ENCODE results near the gene GLYR1. TPM values are rescaled to one million over a fixed set of nuclear protein-coding genes. Genes with fewer than 3 reads are reported as not detected.

The GLYR1 gene
- total and polyA plus RNA-seq, 3 experiments from 2014 or later, result 40.2 to 110 (median 104) TPM

GRCh38 chr16:4803898-4804762, 43.0 kb downstream of the GLYR1 start:
- no peak for DNase-seq
- Mint-ChIP-seq H3K27me3 (no peaks in the 10 kb centered on the region), H3K27ac (peak overlapping the region in 1 of 8 donors; percentile 61), H3K4me3 (peak overlapping the region in 6 of 7 donors; percentile 23 to 83 (median 53)), H3K36me3 (peaks cover 0 to 35% (median 6%) of the 10 kb centered on the region in 3 donors), H3K9me3 (no peaks in the 10 kb centered on the region), H3K4me1 (peaks cover 9 to 25% (median 10%) of the 10 kb centered on the region in 3 donors)
- Histone ChIP-seq H3K4me3 (ENCODE audit: low read length) (no peak overlapping the region), H3K27ac (ENCODE audit: low read depth, low read length) (peak overlapping the region; percentile 31), H3K4me1 (ENCODE audit: insufficient read depth, low read length) (peaks cover 16% of the 10 kb centered on the region), H3K27me3 (ENCODE audit: insufficient read depth, low read length, poor library complexity, severe bottlenecking) (no peaks in the 10 kb centered on the region), H3K9me3 (ENCODE audit: low read length) (no peaks in the 10 kb centered on the region), H3K36me3 (ENCODE audit: insufficient read depth, low read length) (peaks cover 9% of the 10 kb centered on the region)
- CTCF ChIA-PET, result interaction anchor here (1.0 to 1.4 kb wide), 2 partner anchors 14 to 27 kb away, joined by 3 read pairs; no protein-coding TSS in a partner anchor
- POLR2A ChIA-PET, result no interaction called here

DNA sequence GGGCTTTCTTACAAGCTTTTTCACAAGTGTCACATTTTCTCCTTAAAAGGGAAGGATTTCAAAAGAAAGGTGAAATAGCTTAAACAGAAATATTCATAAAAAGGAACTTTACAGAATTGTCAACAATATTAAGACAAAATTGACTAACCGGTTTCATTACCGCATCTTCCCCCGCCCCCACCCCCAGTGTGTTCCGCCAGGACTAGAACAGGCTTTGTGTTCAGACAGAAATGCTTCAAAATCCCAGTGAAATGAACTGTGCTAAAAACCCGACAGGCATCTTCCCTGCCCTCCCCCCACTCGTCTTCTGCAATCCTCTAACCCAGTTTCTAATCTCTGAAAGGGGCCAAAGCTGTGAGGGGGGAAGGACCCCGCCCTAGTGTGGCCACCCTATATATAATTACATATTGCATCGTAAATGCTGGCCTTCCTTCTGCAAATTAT, 43.7 kb downstream of the GLYR1 start:
- Histone ChIP-seq H3K27ac (ENCODE audit: low read depth, low read length) (no peak overlapping the region), H3K4me1 (ENCODE audit: insufficient read depth, low read length) (peaks cover 16% of the 10 kb centered on the region), H3K27me3 (ENCODE audit: insufficient read depth, low read length, poor library complexity, severe bottlenecking) (no peaks in the 10 kb centered on the region), H3K9me3 (ENCODE audit: low read length) (no peaks in the 10 kb centered on the region), H3K36me3 (ENCODE audit: insufficient read depth, low read length) (peaks cover 9% of the 10 kb centered on the region), H3K4me3 (ENCODE audit: low read length) (peak overlapping the region; percentile 56)
- Mint-ChIP-seq H3K27me3 (no peaks in the 10 kb centered on the region), H3K27ac (peak overlapping the region in 4 of 8 donors; percentile 36 to 73 (median 53)), H3K4me1 (peaks cover 9 to 25% (median 10%) of the 10 kb centered on the region in 3 donors), H3K9me3 (no peaks in the 10 kb centered on the region), H3K4me3 (peak overlapping the region; percentile 77 to 95 (median 88)), H3K36me3 (peaks cover 0 to 31% (median 6%) of the 10 kb centered on the region in 3 donors)
- ChIA-PET POLR2A (interaction anchor here (1.1 to 2.4 kb wide), 3 partner anchors 35 to 313 kb away, joined by 3 to 14 read pairs (median 7); partner anchors contain the start of genes ANKS3 and DNAAF8), CTCF (interaction anchor here (1.0 to 1.9 kb wide), 4 partner anchors 13 to 68 kb away, joined by 3 to 8 read pairs (median 4); partner anchors contain the start of genes ANKS3 and DNAAF8)
- no peak for DNase-seq

DNA sequence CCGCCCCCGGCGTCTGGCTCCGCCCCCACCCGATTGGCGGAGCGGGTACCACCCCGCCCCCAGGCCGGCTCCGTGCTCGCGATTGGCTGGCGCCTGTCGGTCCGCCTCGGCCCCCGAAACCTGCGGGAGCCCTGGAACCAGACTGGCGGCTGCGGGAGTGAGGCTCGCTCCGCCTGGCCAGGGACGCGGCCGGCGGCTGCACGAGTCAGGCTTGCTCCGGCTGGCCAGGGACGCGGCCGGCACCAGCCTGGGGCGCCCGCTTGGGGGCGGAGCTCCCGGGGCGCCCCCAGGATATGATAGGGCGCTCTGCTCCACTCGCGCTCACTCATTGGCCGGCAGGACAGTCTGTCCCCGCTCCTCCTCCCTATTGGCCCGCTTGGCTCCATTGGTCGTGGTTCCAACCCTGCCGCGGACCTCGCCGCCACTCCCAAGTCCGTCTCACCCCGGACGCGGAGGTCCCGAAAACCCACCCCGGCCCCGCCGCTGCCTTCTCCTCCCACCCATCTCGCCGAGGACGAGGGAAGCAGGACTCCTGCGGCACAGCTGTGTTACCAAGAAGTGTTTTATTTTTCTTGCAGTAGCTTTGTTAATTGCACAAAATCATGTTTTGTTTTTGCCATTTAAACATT, 44.3 kb downstream of the GLYR1 start:
- H3K27ac ChIP-seq (ENCODE audit: low read depth, low read length), result peak overlapping the region; percentile 67
- H3K36me3 Mint-ChIP-seq, result peaks cover 0 to 29% (median 7%) of the 10 kb centered on the region in 3 donors
- H3K9me3 ChIP-seq (ENCODE audit: low read length), result no peaks in the 10 kb centered on the region
- H3K27me3 Mint-ChIP-seq, result no peaks in the 10 kb centered on the region
- peak overlapping the region; percentile 36 to 86 (median 68) for H3K27ac Mint-ChIP-seq
- peak; percentile 86 to 93 (median 87) for DNase-seq
- H3K4me1 Mint-ChIP-seq, result peaks cover 9 to 25% (median 10%) of the 10 kb centered on the region in 3 donors
- peak overlapping the region; percentile 56 for H3K4me3 ChIP-seq (ENCODE audit: low read length)
- peaks cover 7% of the 10 kb centered on the region for H3K36me3 ChIP-seq (ENCODE audit: insufficient read depth, low read length)
- peaks cover 16% of the 10 kb centered on the region for H3K4me1 ChIP-seq (ENCODE audit: insufficient read depth, low read length)
- POLR2A ChIA-PET, result interaction anchor here (0.8 to 2.4 kb wide), 4 partner anchors 34 to 313 kb away, joined by 3 to 14 read pairs (median 6); partner anchors contain the start of genes ANKS3, DNAAF8, GLYR1 and UBN1
- H3K9me3 Mint-ChIP-seq, result no peaks in the 10 kb centered on the region
- CTCF ChIA-PET, result interaction anchor here (1.3 to 1.9 kb wide), 2 partner anchors 34 to 68 kb away, joined by 6 to 8 read pairs; partner anchors contain the start of genes ANKS3 and DNAAF8
- no peaks in the 10 kb centered on the region for H3K27me3 ChIP-seq (ENCODE audit: insufficient read depth, low read length, poor library complexity, severe bottlenecking)
- peak overlapping the region; percentile 82 to 95 (median 88) for H3K4me3 Mint-ChIP-seq

DNA sequence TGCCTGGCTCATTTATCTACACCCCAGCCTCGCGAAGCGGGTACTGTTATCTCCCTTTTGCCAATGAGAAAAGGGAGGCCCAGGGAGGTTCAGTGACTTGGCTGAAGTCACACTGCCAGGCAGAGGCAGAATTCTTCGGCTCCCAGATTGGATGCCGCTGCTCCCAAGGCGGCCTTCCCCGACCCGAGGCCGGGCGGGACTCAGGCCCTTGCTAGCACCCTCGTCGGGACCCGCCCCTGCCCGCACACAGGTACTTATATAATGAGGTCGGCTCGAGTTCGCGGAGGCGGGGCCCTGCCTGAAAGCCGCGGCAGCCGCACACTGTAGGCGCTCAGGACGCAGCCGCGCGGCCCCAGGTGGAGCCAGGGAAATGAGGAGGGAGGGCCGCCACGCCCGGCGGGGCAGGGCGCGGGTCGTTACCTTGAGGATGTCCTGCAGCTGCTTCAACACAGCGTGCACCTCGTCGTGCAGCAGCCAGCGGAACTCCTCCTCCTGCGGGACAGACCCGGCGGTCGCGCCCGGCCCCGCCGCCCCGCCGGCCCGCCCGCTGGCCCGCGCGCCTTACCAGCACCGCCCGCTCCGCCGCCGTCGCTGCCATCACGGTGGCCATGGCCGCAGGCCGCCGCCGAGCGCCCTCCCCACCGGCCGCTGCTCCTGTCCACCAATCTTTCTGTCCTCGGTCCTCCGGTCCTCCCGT, 45.0 kb downstream of the GLYR1 start, which contains the start of gene ROGDI:
Gene ROGDI, minus strand, starts transcription at position 672 of the 697 bp plus-strand sequence. Its CDS starts 62 bp downstream, at position 610.
- H3K4me3 ChIP-seq (ENCODE audit: low read length), result peak within 1 kb of the TSS; percentile 65
- no peaks in the 10 kb centered on the region for H3K9me3 Mint-ChIP-seq
- H3K4me1 Mint-ChIP-seq, result peaks cover 9 to 25% (median 10%) of the 10 kb centered on the region in 3 donors
- POLR2A ChIA-PET, result interaction anchor here (0.6 to 2.4 kb wide), 6 partner anchors 33 to 312 kb away, joined by 3 to 14 read pairs (median 6); partner anchors contain the start of genes ANKS3, DNAAF8, GLYR1 and UBN1
- no peaks in the 10 kb centered on the region for H3K27me3 Mint-ChIP-seq
- H3K4me1 ChIP-seq (ENCODE audit: insufficient read depth, low read length), result peaks cover 16% of the 10 kb centered on the region
- no peaks in the 10 kb centered on the region for H3K27me3 ChIP-seq (ENCODE audit: insufficient read depth, low read length, poor library complexity, severe bottlenecking)
- CTCF ChIA-PET, result interaction anchor here (1.3 to 1.9 kb wide), 2 partner anchors 34 to 67 kb away, joined by 6 to 8 read pairs; partner anchors contain the start of genes ANKS3 and DNAAF8
- H3K4me3 Mint-ChIP-seq, result peak within 1 kb of the TSS; percentile 82 to 95 (median 88)
- no peaks in the 10 kb centered on the region for H3K9me3 ChIP-seq (ENCODE audit: low read length)
- H3K36me3 Mint-ChIP-seq, result peaks cover 0 to 22% (median 3%) of the 10 kb centered on the region in 3 donors
- peak within 1 kb of the TSS; percentile 72 to 93 (median 84) for H3K27ac Mint-ChIP-seq
- H3K27ac ChIP-seq (ENCODE audit: low read depth, low read length), result peak within 1 kb of the TSS; percentile 75
- H3K36me3 ChIP-seq (ENCODE audit: insufficient read depth, low read length), result peaks cover under 1% of the 10 kb centered on the region
- peak; percentile 77 to 88 (median 84) for DNase-seq

DNA sequence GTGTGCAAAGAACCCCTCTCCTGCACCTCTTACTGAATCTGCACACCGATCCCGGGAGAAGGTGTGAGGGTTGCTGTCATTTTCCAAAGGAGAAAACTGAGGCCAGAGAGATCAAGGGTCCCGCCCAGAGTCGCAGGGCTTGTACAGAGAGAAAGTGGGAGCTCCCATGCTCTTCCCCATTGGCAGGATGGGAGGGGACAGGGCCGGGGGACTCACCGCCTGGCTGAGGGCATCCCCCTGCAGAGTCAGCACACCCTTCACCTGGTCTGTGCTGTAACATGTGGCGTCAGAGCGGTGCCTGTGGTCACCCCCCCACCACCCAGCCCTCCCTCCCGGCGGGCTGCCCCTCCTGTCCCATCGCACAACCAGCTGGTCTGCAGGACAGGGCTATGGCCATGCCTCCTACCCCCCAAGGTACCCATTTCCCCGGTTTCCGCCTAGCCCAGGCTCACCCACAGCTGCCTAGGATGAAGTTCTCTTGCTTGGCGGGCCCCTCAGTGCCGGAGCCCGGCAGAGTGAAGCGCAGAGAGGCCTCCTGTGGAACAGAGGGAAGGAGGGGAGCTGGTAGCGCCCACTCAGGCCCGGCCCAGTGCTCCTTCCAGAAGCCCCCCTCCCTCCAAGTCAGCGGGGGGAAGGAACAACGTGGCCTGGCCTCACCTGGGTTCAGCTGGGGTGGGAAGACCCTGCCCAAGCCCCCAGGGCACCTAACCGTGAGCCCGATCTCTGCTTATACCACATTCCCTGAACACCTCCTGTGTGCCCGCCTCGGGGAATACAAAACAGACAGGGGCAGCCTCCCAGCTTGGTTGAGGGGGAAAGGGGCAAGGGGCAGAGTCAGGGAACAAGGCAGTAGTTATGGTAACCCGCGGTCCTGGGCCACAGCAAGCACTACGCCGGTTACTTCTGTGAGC, 45.8 kb downstream of the GLYR1 start:
- Mint-ChIP-seq H3K36me3 (peaks cover 0 to 18% (median 3%) of the 10 kb centered on the region in 3 donors), H3K4me3 (peak overlapping the region; percentile 82 to 95 (median 84)), H3K4me1 (peaks cover 9 to 25% (median 10%) of the 10 kb centered on the region in 3 donors), H3K9me3 (no peaks in the 10 kb centered on the region), H3K27me3 (no peaks in the 10 kb centered on the region), H3K27ac (peak overlapping the region; percentile 72 to 93 (median 82))
- no peaks in the 10 kb centered on the region for H3K27me3 ChIP-seq (ENCODE audit: insufficient read depth, low read length, poor library complexity, severe bottlenecking)
- ChIA-PET POLR2A (interaction anchor here (0.6 to 2.4 kb wide), 3 partner anchors 34 to 114 kb away, joined by 4 to 14 read pairs (median 13); partner anchors contain the start of genes ANKS3, DNAAF8 and ZNF500), CTCF (interaction anchor here (1.9 kb wide), 1 partner anchor 33 kb away, joined by 6 read pairs; no protein-coding TSS in a partner anchor)
- H3K4me3 ChIP-seq (ENCODE audit: low read length), result peak overlapping the region; percentile 65
- H3K27ac ChIP-seq (ENCODE audit: low read depth, low read length), result peak overlapping the region; percentile 75
- H3K36me3 ChIP-seq (ENCODE audit: insufficient read depth, low read length), result no peaks in the 10 kb centered on the region
- peaks cover 16% of the 10 kb centered on the region for H3K4me1 ChIP-seq (ENCODE audit: insufficient read depth, low read length)
- peak in 1 of 5 donors; percentile 19 for DNase-seq
- H3K9me3 ChIP-seq (ENCODE audit: low read length), result no peaks in the 10 kb centered on the region

- peaks cover 0 to 14% (median 3%) of the 10 kb centered on the region in 3 donors for H3K36me3 Mint-ChIP-seq
- H3K4me1 Mint-ChIP-seq, result peaks cover 9 to 25% (median 10%) of the 10 kb centered on the region in 3 donors
- Histone ChIP-seq H3K4me1 (ENCODE audit: insufficient read depth, low read length) (peaks cover 16% of the 10 kb centered on the region), H3K9me3 (ENCODE audit: low read length) (no peaks in the 10 kb centered on the region), H3K27ac (ENCODE audit: low read depth, low read length) (no peak overlapping the region), H3K27me3 (ENCODE audit: insufficient read depth, low read length, poor library complexity, severe bottlenecking) (no peaks in the 10 kb centered on the region), H3K36me3 (ENCODE audit: insufficient read depth, low read length) (no peaks in the 10 kb centered on the region), H3K4me3 (ENCODE audit: low read length) (no peak overlapping the region)
- no peak for DNase-seq
- POLR2A ChIA-PET, result no interaction called here
- peak overlapping the region in 6 of 8 donors; percentile 43 to 93 (median 66) for H3K27ac Mint-ChIP-seq
- H3K4me3 Mint-ChIP-seq, result peak overlapping the region; percentile 24 to 95 (median 56)
- CTCF ChIA-PET, result no interaction called here
- no peaks in the 10 kb centered on the region for H3K27me3 Mint-ChIP-seq
- H3K9me3 Mint-ChIP-seq, result no peaks in the 10 kb centered on the region
Measured at GRCh38 chr16:4800290-4801041, 46.6 kb downstream of the GLYR1 start.
